KOPT-K1 (cell line): Measurements from ENCODE around the gene PAK4.

ENCODE experiments used
- H3K27ac ChIP-seq: fragments of 200-600 bp; sonication (generic); 2 replicates; pipeline ENCODE4 v1.5.1; 2016; ENCODE audit warnings: antibody characterized with exemption, mild to moderate bottlenecking, low read depth, low read length; ENCODE audit not compliant: poor library complexity, severe bottlenecking
- H3K36me3 ChIP-seq: fragments of 200-600 bp; sonication (generic); 2 replicates; pipeline ENCODE4 v1.5.1; 2017; ENCODE audit warnings: antibody characterized with exemption, mild to moderate bottlenecking, low read length, moderate library complexity; ENCODE audit not compliant: insufficient read depth
- H3K9me3 ChIP-seq: fragments of 200-600 bp; sonication (generic); 2 replicates; pipeline ENCODE4 v1.5.1; 2017; ENCODE audit warnings: antibody characterized with exemption, low read length, mild to moderate bottlenecking; ENCODE audit not compliant: insufficient read depth, poor library complexity, severe bottlenecking

Gene PAK4

DNA sequence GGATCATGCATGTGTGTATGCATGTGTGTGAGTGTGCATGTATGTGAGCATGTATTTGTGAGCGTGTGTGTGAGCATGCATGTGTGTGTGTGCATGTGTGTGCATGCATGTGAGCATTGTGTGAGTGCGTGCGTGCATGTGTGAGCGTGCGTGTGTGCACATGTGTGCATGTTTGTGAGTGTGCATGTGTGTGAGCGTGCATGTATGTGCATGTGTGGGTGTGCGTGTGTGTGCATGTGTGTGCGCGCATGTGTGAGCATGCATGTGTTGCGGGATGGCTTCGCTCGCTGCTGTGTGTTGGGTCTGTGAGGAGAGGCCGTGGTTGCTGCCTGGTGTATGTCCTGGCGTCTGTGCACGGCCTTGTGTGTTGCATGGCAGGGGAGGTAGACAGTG, 32.4 kb downstream of the PAK4 start:
- H3K36me3 ChIP-seq: no peaks in the 10 kb centered on the region
- H3K27ac ChIP-seq: no peak overlapping the region
- no peaks in the 10 kb centered on the region for H3K9me3 ChIP-seq

DNA sequence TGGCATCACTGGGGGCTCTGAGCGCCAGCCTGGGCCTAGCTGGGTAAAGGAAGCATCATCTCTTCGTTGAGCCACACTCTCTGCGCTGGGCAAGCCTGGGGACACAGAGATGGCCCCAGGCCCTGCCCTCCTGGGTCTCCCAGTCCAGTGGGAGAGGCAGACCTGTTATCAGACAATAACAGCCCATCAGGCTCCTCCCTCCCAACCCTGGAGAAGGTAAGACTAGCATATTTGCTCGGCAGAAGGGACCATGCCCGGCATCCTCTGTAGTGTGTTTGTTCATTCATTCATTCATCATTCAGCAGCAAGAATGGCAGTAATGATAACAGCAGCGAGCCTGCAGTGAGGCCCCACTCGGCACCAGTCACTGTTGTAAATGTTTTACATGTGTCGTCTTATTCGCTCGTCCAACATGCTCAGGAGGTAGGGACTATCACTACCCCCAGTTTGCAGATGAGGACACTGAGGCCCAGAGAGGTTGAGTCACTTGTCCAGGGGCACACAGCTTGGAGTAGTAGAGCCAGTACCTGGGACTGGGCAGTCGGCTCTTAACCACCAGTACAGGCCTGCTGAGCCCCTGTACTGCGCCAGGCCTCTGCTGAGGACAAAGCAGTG, 33.2 kb downstream of the PAK4 start:
- Histone ChIP-seq H3K36me3 (no peaks in the 10 kb centered on the region), H3K27ac (no peak overlapping the region), H3K9me3 (no peaks in the 10 kb centered on the region)

DNA sequence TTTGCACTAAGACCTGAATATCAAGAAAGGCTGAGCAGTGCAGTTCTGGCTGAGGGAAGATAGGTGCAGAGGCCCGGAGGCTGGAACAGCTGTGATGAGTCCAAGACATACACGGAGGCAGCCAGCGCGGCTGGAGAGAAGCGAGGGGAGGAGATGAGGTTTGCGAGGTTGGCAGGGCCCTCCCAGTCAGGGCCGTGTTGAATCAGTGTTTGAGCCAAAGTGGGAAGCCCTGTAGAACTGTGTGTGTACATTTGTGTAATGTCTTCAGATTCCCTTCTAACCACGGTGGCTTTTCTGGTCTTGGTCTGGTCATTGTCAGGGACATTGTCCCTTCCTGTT, 34.9 kb downstream of the PAK4 start:
- Histone ChIP-seq H3K9me3 (no peaks in the 10 kb centered on the region), H3K36me3 (no peaks in the 10 kb centered on the region), H3K27ac (no peak overlapping the region)

DNA sequence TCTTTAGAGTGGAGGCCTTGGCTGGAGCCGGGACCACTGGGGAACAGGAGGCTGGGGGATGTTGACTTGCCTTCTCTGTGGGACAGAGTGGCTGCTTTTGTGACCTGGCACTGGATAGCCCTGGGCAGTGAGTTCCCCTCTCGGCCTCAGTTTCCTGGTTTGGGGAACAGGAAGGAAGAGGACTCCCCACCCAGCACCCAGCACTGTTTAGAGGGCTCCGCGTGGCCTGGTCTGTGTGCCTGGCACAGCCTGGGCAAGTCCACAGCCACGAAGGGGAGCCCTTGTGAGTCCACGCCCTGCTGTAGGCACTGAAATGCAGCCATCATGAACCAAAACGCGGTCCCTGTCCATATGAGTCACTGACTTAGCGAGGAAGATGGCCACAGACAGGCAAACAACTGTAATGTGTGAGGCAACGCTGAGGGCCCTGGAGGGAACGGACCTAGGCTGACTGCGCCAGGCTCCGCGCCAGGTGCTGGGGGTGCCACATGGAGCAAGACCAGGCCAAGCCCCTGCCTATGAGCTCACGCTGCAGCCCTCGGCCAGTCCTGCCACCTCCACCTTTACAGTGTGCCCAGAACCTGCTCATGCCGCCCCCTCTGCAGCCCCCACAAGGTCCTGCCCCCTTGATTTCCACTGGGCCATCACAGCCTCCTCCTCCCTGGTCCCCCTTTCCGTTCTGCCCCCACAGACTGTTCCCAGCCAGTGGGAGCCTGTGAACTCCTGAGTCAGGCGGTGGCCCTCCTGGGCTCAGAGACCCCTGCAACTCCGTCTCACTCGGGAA, 35.5 kb downstream of the PAK4 start:
- Histone ChIP-seq H3K27ac (no peak overlapping the region), H3K9me3 (no peaks in the 10 kb centered on the region)

DNA sequence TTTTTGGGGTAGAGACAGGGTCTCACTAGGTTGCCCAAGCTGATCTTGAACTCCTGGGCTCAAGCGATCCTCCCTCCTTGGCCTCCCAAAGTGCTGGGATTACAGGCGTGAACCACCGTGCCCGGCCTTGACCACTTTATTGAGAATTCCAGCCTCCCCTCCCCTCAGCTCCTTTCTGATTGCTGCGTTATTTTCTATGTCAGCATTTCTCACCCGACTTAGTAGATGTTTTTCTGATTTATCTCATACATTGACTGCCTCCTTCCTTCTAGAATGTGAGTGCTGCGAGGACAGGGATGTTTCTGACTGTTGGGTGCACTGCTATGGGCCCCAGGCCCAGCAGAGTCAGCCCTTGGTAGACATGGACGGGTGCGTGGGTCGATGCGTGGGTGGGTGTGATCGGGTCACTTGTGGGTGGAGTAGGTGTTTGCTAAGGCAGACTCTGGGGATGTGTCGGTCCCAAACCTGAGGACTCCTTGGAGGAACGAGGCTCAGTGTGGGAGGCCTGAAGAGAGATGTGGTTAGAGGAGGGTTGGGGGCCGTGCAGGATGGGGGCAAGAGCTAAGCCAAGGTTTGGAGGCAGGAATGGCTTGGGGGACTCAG, 37.0 kb downstream of the PAK4 start:
- Histone ChIP-seq H3K36me3 (no peaks in the 10 kb centered on the region), H3K27ac (no peak overlapping the region), H3K9me3 (no peaks in the 10 kb centered on the region)

More for the DNA sequence above, 35.5 kb downstream of the PAK4 start:
- H3K36me3 ChIP-seq: no peaks in the 10 kb centered on the region

DNA sequence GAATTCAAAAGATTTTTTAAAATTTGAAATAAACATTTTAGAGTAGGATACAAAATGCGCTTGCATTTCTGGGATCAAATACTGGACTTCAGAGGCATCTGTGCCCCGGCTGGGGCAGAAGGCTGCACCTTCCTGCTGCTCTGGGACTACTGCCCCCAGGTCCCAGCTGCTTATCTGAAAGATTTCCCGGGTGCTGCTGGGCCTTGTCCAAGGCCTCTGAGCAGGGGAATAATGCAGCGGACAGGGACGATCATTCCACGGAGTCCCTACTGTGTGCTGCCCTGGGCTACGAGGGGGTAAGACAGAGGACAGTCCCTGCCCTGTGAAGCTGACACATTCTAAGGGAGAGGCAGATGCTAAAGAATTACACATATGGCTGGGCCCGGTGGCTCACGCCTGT, 38.0 kb downstream of the PAK4 start:
- Histone ChIP-seq H3K27ac (no peak overlapping the region), H3K36me3 (no peaks in the 10 kb centered on the region), H3K9me3 (no peaks in the 10 kb centered on the region)

DNA sequence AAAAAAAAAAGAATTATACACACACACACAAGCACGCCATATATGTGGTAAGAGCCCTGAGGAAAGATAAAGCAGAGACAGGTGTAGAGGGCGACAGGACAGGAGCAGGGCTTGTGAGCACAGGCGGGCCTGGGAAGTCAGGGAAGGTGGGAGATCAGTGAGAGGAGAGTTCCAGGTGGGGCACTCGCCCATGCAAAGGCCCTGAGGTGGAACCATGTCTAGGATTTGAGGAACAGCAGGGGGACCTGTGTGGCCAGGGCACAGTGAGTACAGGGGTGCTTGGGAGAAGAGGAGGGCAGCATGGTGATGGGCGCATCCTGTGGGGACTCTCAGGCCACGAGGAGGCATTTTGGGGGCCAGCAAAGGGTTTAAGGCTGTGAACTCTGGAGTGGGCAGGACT, 38.7 kb downstream of the PAK4 start:
- Histone ChIP-seq H3K27ac (no peak overlapping the region), H3K9me3 (no peaks in the 10 kb centered on the region), H3K36me3 (no peaks in the 10 kb centered on the region)

DNA sequence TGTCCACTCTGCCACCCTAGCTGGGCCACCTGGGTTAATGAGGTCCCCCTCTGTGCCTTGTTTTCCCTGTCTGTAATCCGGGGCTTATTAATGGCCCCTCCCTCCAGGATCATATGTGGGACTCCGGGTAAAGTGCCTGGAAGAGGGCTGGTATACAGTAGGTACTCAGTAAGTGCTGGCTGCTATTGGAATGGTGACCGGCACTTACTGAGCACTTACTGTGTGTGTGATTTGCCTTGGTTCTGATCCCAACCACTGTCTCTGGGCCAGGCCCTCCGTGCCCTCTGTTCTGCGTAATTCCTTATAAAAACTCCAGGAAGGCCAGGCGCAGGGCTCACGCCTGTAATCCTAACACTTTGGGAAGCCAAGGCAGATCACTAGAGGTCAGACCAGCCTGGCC, 40.3 kb downstream of the PAK4 start:
- H3K9me3 ChIP-seq: no peaks in the 10 kb centered on the region
- no peak overlapping the region for H3K27ac ChIP-seq
- H3K36me3 ChIP-seq: peaks cover 12% of the 10 kb centered on the region

DNA sequence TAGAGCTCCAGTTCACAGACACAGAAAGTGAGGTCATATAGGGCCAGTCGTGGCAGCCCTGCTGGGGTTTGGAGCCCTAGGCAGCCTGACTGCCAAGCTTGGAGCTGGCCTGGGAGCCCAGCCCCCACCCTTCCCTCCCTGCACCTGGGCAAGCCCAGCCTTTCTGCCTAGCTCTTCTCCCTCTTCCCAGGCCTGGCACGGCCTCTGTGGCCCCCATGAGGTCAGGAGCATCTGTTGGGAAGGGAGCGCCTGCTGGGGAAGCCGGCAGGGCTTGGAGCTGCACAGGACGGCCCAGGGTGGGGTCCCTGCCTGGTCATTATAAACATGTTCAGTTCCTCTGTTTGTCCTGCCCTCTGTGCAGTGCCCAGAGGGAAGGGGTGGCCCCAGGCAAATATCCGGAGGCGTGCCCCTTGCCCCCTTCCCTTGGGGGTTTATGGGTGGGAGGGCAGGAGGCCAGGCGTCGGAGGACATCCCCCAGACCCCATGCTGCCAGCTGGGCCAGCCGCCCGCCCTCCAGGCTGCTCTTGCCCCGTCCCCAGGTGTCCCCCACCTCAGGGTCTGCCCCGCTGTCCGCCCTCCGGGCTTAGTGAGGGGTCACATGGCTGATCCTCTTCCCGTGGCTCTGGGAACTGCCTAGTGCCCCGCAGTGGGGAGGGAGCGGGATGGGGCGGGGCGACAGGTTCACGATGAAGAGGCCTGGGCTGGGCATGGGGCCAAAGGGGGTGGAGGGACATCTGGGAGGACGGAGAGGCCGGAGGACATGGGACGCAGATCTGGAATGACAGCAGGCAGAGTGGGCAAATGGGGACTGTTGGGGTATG, 41.2 kb downstream of the PAK4 start:
- Histone ChIP-seq H3K9me3 (no peaks in the 10 kb centered on the region), H3K27ac (no peak overlapping the region), H3K36me3 (peaks cover 21% of the 10 kb centered on the region)

DNA sequence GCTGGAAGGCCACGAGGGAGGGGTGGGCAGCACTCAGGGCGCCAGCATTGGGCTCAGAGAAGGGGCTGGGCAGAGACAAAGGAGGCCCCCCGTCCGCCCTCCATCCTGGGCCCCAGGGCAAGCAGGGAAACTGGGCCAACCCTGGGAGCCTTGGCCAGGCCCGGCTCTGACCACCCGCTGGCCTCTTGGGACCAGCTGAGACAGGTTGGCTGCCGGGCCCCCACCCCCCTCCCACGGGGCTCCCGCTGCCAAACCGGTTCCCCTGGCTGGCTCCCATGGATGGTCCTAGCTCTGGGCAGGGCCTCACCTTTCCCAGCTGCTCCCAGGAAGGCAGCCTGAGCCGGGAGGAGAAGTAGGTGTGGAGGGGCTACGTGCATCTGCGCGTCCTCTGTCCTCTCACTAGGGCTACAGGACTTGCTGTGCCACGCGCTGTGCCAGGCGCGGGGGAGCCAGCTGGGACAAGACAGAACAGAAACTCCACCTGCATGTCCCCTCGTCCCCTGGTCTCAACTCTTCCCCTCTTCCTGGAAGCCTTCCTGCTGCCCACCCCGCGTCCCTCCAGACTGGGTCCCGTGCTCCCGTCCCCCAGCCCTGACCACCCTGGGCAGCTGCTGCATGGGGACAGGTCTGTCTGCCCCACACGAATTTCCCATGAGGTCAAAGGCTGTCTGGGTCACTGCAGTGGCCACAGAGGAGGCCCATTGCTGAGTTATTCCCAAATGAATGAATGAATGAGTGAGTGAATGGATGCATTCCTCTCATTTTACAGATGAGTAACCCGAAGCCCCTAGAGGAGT, 42.1 kb downstream of the PAK4 start:
- Histone ChIP-seq H3K27ac (no peak overlapping the region), H3K36me3 (peaks cover 26% of the 10 kb centered on the region)

DNA sequence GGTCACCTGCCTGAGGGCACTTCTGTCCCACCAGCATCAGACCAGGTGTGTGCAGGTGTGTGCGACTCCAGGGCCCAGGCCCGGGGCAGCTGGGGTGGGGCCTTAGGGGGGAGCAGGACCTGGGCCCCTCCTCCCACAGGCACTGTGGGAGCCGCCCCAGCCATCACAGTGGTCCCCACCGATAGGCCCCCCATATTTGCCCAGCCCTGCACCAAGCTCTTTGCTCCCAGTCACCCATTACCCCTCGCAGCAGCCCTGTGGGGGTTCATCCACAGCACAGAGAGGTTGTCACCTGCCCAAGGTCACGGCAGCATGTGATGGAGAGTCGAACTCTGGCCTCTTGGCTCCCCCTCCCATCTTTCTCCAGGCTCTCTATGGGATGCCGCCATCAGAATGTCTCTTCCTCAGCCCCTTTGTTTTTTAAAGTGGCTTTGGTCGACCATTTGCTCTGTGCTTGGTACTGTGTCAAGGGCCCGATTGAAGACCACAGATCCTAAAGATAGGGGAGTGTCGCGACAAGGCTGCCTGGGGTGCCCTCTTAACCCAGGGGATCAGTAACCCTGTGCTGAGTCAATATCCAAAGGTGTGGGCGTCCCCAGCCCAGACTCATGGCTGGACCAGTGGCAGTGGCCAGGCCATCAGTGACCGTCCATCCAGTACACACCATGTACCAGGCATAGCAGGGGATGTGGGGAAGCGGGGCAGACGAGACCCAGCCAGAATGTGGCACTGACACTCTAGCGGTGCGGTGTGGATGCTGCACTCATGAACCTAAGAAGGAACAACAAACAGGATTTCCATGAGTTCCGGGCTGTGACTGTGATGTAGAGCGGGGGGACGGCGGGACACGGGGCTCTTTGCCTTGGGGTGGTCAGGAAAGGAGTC, 42.9 kb downstream of the PAK4 start:
- Histone ChIP-seq H3K9me3 (no peaks in the 10 kb centered on the region), H3K36me3 (peaks cover 28% of the 10 kb centered on the region), H3K27ac (no peak overlapping the region)

More for the DNA sequence above, 42.1 kb downstream of the PAK4 start:
- no peaks in the 10 kb centered on the region for H3K9me3 ChIP-seq

DNA sequence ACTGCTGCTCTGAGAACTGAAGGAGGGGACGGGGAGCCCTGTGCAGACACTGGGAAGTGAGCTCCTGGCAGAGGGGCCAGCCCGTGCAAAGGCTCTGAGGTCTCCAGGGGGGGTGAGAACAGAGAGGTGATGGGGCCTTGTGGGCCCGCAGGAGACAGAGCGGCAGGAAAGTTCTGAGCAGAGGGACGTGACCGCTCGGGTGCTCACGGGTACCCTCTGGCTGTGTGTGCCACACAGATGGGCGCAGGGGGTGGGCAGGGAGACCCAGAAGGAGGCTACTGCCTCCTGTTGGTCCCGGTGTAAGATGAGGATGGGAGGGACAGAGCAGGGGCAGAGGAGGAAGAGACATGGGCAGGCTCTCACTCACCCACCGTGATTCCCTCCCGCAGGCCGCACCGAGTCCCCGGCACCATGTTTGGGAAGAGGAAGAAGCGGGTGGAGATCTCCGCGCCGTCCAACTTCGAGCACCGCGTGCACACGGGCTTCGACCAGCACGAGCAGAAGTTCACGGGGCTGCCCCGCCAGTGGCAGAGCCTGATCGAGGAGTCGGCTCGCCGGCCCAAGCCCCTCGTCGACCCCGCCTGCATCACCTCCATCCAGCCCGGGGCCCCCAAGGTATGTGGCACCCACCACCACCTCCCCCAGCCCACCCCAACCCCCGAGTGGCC, 43.7 kb downstream of the PAK4 start:
- Histone ChIP-seq H3K27ac (no peak overlapping the region), H3K9me3 (no peaks in the 10 kb centered on the region), H3K36me3 (peaks cover 32% of the 10 kb centered on the region)

DNA sequence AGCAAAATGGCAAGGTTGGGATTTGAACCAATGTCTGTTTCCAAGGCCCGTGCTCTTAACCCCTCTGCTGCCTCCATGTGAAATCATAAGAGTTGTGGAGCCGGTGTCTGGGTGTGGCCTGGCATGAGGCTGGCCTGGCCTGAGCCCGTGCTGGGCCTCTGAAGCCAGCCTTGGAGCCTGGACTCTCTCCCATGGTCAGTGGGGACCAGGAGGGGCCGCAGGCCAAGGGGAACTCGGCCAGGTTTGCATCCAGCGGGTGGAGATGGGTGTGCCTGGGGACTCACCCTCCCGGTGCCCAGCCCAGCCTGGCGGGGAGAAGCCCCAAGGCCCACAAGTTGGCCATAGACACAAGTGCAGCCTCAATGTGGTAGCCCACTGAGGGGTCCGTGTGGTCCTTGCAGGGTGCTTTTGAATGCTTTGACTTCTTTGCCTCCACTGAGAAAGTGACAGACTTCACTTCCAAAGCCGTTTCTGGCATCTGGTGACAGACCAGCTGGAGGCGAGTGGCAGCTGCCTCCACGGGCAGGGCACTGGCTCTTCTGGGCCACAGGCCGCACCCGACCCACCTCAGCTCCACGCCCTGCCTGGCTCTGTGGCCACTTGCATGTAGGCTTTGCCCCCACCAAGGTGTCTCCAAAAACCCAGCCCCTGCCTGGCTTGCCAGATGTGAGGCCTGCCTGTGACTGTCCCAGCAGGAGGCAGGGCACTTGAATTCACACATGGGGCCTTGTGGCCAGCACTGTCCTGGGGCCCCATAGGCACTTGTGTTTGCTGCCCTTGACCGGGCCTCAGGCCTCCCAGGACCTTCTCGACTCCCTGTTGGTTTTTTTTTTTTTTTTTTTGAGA, 45.0 kb downstream of the PAK4 start:
- Histone ChIP-seq H3K36me3 (peaks cover 44% of the 10 kb centered on the region), H3K27ac (no peak overlapping the region), H3K9me3 (no peaks in the 10 kb centered on the region)
